Prostate gland (tissue), 2 donors: ENCODE data around the gene RAPGEF4. TPM values are rescaled to one million over a fixed set of nuclear protein-coding genes. Genes with fewer than 3 reads are reported as not detected.

Source experiments
- DNase-seq: peaks from one replicate; pipeline ENCODE4 v3.0.0-alpha.2; 2019; ENCODE audit warnings: low spot score
- H3K27ac ChIP-seq, 2 donors: fragments of 200-600 bp; sonication (generic); 2 replicates each; pipeline ENCODE4 v1.5.1; 2017 to 2019
- H3K27me3 ChIP-seq: fragments of 200-600 bp; sonication (generic); replicated peaks from 2 replicates; pipeline ENCODE4 v1.5.1; 2019; ENCODE audit not compliant: insufficient read depth
- H3K36me3 ChIP-seq, 2 donors: fragments of 200-600 bp; sonication (generic); 1 replicate in 1 of 2; 2 replicates in 1 of 2; pipeline versions ENCODE4 v1.5.1 to v1.8.1; 2017 to 2019
- H3K4me1 ChIP-seq: fragments of 200-600 bp; sonication (generic); replicated peaks from 2 replicates; pipeline ENCODE4 v1.5.1; 2019
- H3K4me3 ChIP-seq, 2 donors: fragments of 200-600 bp; sonication (generic); 2 replicates each; pipeline ENCODE4 v1.5.1; 2017 to 2019
- H3K9me3 ChIP-seq: fragments of 200-600 bp; sonication (generic); 2 replicates; pipeline ENCODE4 v1.5.1; 2017
- CTCF ChIP-seq, 4 experiments: fragments of 200-600 bp in 2 of 4; fragments of 450-650 bp in 2 of 4; sonication (generic) in 2 of 4; IDR thresholded peaks; 1 replicate in 3 of 4; 2 replicates in 1 of 4; pipeline ENCODE4 v1.5.1; 2016 to 2019; ENCODE audit warnings: antibody characterized with exemption in 4 of 4, mild to moderate bottlenecking in 2 of 4, moderate library complexity in 2 of 4
- POLR2A ChIP-seq: fragments of 450-650 bp; IDR thresholded peaks from one replicate; pipeline ENCODE4 v1.6.1; 2016; ENCODE audit warnings: antibody characterized with exemption, mild to moderate bottlenecking
- POLR2AphosphoS5 ChIP-seq: sonication (generic); formaldehyde crosslinking; IDR thresholded peaks from one replicate; pipeline ENCODE4 v1.6.1; 2017; ENCODE audit warnings: antibody characterized with exemption
- WGBS: methylation state at CpG from one replicate; pipeline ENCODE4 v1.1.5; 2018; 5-methylcytosine and 5-hydroxymethylcytosine counted together
- intact Hi-C: fragments of 100-400 bp; cut with DNase I; formaldehyde crosslinking; loops from one replicate; pipeline ENCODE4 v1.14.2; 2022
- total RNA-seq, 2 donors: library from RNA; depleted of rRNA; stranded (reverse); fragments of >200 nt; gene quantifications; one replicate each; pipeline ENCODE4 v1.1.0, GENCODE V29; 2016

The RAPGEF4 gene
- total RNA-seq, 2 donors from 2014 or later, result 7.3 to 31.0 TPM

- TF ChIP-seq POLR2A, result no peak
- no peak for TF ChIP-seq CTCF (IDR thresholded peaks at IDR 0.05)
- TF ChIP-seq POLR2AphosphoS5, result no peak
- 69% methylated on average over 3 of the region's 3 CpGs for WGBS
- H3K27me3 ChIP-seq, result no peaks in the 10 kb centered on the region
- no peak overlapping the region for H3K4me3 ChIP-seq
- intact Hi-C loops, result no loop called here
- no peaks in the 10 kb centered on the region for H3K36me3 ChIP-seq
- no peaks in the 10 kb centered on the region for H3K4me1 ChIP-seq
- no peak overlapping the region for H3K27ac ChIP-seq
- no peaks in the 10 kb centered on the region for H3K9me3 ChIP-seq
- no peak for DNase-seq
Measured at GRCh38 chr2:173008786-173009185, 273.1 kb downstream of the RAPGEF4 start.

- H3K9me3 ChIP-seq, result no peaks in the 10 kb centered on the region
- H3K4me3 ChIP-seq, result no peak overlapping the region
- TF ChIP-seq POLR2AphosphoS5 (no peak), POLR2A (no peak), CTCF (IDR thresholded peaks at IDR 0.05) (no peak)
- H3K27ac ChIP-seq, result no peak overlapping the region
- WGBS, result 82% methylated on average over 1 of the region's 1 CpG
- H3K36me3 ChIP-seq, result no peaks in the 10 kb centered on the region
- intact Hi-C loops, result no loop called here
- DNase-seq, result no peak
- H3K27me3 ChIP-seq, result no peaks in the 10 kb centered on the region
- H3K4me1 ChIP-seq, result no peaks in the 10 kb centered on the region
Measured at GRCh38 chr2:173010233-173010632, 274.6 kb downstream of the RAPGEF4 start.

- WGBS, result 56% methylated on average over 2 of the region's 2 CpGs
- TF ChIP-seq CTCF (IDR thresholded peaks at IDR 0.05) (no peak), POLR2A (no peak), POLR2AphosphoS5 (no peak)
- DNase-seq, result no peak
- H3K36me3 ChIP-seq, result no peaks in the 10 kb centered on the region
- intact Hi-C loops, result no loop called here
- H3K27ac ChIP-seq, result no peak overlapping the region
- no peaks in the 10 kb centered on the region for H3K27me3 ChIP-seq
- H3K4me3 ChIP-seq, result no peak overlapping the region
- H3K9me3 ChIP-seq, result no peaks in the 10 kb centered on the region
- no peaks in the 10 kb centered on the region for H3K4me1 ChIP-seq
Measured at GRCh38 chr2:173016451-173016850, 280.8 kb downstream of the RAPGEF4 start.

- 68% methylated on average over 6 of the region's 6 CpGs for WGBS
- Histone ChIP-seq H3K36me3 (no peaks in the 10 kb centered on the region), H3K9me3 (no peaks in the 10 kb centered on the region), H3K4me3 (no peak overlapping the region), H3K27ac (no peak overlapping the region), H3K27me3 (no peaks in the 10 kb centered on the region), H3K4me1 (no peaks in the 10 kb centered on the region)
- DNase-seq, result no peak
- intact Hi-C loops, result no loop called here
- TF ChIP-seq CTCF (IDR thresholded peaks at IDR 0.05) (no peak), POLR2AphosphoS5 (no peak), POLR2A (no peak)
Measured at GRCh38 chr2:173017646-173018420, 282.2 kb downstream of the RAPGEF4 start.

GRCh38 chr2:173019755-173020154 lies 284.1 kb downstream of the RAPGEF4 start:
- Histone ChIP-seq H3K27me3 (no peaks in the 10 kb centered on the region), H3K36me3 (no peaks in the 10 kb centered on the region), H3K27ac (no peak overlapping the region), H3K9me3 (no peaks in the 10 kb centered on the region), H3K4me1 (no peaks in the 10 kb centered on the region), H3K4me3 (no peak overlapping the region)
- TF ChIP-seq CTCF (IDR thresholded peaks at IDR 0.05), result no peak
- no peak for TF ChIP-seq POLR2A
- no peak for TF ChIP-seq POLR2AphosphoS5
- DNase-seq, result no peak
- intact Hi-C loops, result loop anchor here (5.0 to 10.0 kb wide), 2 partner anchors 42 to 335 kb away; partner anchors contain the start of gene CDCA7
